ENCODE results near the gene ATP1A3.
"Not testable (repeated sequence)": the region's sequence is repeated elsewhere in the genome, so short reads cannot be mapped to it uniquely, and the experiment has no call there.

The ATP1A3 gene

DNA sequence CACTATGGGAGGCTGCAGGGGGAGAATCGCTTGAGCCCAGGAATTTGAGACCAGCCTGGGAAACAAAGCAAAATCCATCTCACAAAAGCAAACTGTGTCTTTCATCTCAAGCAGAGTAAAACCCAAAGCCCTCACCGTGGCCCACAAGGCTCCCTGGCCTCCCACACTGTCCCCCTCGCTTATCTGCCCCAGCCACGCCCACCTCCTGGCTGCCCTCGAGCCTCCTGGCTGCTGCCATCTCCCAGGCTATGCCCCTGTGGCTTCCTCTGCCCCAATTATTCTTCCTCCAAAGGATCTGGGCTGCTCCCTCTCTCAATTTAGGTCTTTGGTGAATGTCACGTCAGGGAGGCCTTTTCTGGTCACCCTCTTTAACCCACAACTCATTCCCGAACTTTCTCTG, 38.5 kb downstream of the ATP1A3 start:
- no peak for DNase-seq

- DNase-seq, result peak in 48 of 56 donors; percentile 9 to 86 (median 52)
These were observed 42.3 kb downstream of the ATP1A3 start for GRCh38 chr19:41951686-41952172.

DNA sequence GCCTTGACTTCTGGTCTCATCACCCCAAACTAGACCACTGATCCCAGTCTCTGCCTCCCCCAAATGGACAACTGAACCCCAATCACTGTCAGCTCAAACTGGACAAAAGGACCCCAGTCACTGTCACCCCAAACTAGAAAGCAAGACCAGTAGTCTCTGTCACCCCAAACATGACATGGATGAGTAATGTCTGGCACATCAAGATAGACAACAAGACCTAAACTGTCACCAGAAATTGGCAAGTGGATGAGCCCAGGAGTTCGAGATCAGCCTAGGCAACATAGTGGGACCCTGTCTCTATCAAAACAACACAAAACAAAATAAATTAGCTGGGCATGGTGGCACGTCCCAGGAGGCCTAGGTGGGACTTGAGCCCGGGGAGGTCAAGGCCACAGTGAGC, 46.9 kb downstream of the ATP1A3 start:
- no peak for DNase-seq

DNA sequence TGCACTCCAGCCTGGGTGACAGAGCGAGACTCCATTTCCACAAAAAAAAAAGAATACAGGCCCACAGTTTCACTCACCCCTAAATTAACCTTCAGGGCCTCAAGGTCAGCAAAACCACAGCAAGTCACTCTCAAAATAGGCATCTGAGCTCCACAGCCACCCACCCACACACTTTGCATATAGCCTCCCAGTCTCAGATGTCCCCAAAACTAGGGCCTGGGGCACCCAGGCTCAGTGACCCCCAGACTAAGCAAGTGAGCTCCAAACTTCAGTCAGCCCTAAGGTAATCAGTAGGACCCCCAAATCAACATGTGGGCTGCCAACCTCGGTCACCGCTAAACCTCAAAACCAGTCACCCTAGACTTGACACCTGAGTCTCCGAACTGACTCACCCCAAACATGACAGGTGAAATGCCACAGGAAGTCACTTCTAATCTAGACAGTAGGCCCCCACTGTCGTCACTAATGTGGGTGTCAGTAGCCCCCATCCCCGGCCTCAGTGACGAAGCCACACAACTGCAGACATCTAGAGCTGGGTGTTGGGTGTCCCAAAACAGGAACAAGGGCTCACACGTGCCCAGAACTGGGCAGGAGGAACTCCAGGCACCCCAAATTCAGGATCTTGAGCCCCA, 48.8 kb downstream of the ATP1A3 start:
- DNase-seq, result no peak

DNA sequence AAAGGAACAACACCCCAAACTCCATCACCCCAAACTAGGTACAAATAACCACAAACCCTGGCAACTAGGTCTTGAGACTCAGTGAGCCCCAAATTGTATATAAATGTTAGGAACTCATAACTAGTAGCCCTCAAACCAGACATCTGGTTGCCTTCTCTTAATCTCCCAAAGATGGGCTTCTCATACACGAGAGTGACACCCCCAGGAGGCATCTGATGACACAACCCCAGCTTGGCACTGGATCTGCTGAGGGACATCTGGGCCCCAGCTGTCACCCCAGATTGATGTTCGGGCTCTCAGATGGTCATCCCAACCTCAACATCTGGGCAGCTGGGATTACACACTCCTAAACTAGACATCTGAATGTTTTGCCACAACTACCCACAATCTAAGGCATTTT, 49.7 kb downstream of the ATP1A3 start:
- DNase-seq, result no peak

GRCh38 chr19:41941410-41942202, 52.4 kb downstream of the ATP1A3 start:
- DNase-seq, result no peak

- no peak for DNase-seq
These were observed 53.2 kb downstream of the ATP1A3 start for GRCh38 chr19:41940731-41941409.

- peak in 1 of 56 donors; percentile 55 for DNase-seq
These were observed 53.9 kb downstream of the ATP1A3 start for GRCh38 chr19:41939861-41940730.

DNA sequence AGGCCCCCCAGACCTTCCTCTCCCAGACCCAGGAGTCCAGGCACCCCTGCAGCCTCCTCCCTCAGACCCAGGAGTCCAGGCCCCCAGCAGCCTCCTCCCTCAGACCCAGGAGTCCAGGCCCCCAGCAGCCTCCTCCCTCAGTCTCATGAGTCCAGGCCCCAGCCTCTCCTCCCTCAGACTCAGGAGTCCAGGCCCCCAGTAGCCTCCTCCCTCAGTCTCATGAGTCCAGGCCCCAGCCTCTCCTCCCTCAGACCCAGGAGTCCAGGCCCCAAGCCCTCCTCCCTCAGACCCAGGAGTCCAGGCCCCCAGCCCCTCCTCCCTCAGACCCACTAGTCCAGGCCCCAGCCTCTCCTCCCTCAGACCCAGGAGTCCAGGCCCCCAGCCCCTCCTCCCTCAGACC, 54.8 kb downstream of the ATP1A3 start:
- DNase-seq, result not testable (repeated sequence)

- no peak for DNase-seq
These were observed 56.2 kb downstream of the ATP1A3 start for GRCh38 chr19:41937525-41938468.

DNA sequence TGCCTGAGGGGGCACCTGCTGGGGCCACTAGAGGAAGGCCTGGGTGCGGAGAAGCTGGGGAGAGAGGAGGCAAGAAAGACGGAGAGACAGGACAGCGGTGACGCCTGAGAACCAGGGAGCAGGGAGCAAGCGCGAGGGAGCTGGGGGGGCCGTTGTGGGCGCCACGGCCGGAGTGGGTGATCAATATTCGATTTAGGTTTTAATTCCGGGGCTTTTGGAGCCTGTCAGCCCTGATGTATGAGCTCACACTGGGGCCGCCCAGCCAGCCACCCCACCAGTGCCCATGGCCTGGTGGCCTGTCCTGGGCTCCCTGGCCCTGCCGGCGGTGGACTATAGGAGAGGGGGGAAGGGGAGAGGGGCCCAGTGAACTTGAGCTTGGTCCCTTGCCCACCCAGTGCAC, 57.1 kb downstream of the ATP1A3 start:
- no peak for DNase-seq

DNA sequence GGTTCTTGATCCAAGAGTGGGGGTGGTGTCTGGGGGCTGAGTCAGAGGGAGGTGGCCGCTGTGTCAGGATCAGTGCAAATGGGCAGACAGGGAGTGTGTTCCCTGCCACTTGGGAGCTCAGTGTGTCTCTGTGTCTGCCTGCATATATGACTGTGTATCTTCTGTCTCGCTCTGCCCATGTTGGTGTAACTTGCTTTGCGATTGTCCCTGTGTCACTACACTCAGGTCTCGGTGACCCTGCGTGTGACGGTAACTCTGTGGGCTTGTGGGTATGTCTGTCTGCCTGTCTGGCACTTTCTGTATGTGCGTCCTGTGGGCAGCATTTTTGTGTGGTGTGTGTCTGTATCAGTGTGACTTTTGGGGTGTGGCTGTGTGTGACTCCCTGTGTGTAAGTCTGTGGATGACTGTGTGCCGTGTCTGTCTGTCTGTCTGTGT, 57.6 kb downstream of the ATP1A3 start:
- DNase-seq, result no peak

- DNase-seq, result no peak
These were observed 58.1 kb downstream of the ATP1A3 start for GRCh38 chr19:41935760-41936415.

DNA sequence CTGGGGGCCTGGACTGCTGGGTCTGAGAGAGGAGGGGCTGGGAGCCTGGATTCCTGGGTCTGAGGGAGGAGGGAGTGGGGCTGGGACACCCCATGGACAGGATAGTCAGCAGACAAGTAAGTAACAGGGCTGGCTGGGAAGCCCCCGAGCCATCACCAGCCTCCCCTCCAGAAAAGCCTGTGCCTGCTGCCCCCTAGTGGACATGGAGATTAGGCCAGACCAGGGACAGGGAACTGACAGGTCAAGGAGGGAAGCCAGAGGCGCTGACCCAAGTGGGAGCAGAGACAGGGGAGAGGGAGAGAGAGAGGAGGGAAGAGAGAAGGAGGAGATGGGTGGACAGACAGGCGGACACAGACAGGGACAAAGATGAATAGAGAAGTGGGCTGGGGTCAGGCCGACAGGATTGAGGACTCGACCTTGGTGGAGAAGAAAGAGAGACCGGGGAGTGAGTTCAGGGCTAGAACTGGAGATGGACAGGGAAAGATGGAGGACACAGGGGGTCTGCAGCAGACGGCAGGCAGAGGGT, 59.1 kb downstream of the ATP1A3 start:
- DNase-seq, result peak in 46 of 56 donors; percentile 1 to 71 (median 17)

DNA sequence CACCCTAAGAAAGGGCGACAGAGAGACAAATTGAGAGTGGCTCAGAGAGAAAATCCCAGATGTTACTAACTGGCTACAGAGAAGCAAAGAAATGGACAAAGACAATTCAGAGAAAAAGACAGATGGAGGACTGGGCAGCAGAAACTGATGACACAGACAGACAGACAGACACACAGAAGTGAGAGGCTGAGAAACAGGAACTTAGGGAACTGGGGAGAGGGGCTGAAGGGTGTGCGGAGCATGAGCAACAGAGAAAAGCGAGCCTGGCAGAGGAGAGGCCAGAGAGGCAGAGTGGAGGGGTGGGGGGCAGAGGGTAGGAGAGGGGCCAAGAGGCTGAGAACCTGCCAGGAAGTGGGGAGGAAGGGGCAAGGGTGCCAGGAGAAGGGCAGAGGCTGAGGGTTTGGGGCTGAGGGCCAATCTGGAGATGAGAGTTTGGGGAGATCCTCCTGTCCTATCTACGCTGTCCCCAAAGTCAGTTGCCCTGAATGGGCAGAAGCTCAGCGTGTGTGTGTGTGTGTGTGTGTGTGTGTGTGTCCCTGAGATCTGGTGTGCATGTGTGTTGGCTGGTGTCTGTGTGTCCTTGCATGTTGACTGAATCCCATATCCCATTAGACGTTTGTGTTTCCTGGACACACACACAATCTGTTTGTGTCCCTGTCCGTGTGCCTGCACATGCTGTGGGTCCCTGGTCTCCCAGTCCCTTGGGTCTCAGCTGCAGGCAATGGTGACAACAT, 60.2 kb downstream of the ATP1A3 start:
- DNase-seq, result no peak

DNA sequence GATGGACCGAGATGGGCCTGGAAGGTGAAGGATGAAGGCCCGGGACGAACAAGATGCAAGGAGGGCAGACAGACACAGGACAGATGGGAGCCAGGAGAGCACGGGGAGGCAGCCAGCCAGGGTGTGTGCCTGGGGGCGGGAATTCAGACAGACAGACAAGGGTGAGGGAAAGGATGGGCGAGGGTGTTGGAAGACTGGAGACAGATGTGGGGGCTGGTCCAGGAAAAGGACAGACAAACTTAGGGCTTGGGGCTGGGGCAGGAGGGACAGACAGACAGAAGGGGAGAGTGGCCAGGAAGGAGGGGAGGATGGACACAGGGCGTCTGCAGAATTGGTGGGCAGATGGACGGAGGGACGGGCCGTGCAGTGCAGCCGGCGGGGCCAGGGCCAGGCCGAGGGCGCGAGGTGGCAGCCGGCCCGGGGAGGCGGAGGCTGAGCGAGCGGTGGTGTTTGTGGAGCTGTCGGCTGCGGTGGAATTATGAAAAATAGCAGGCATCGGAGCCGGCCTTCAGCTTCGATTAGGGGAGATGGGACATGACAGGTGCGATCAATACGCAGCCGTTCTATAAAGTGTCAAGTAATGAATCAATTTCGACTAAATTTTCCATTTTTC, 61.2 kb downstream of the ATP1A3 start:
- peak in 1 of 56 donors; percentile 5 for DNase-seq

DNA sequence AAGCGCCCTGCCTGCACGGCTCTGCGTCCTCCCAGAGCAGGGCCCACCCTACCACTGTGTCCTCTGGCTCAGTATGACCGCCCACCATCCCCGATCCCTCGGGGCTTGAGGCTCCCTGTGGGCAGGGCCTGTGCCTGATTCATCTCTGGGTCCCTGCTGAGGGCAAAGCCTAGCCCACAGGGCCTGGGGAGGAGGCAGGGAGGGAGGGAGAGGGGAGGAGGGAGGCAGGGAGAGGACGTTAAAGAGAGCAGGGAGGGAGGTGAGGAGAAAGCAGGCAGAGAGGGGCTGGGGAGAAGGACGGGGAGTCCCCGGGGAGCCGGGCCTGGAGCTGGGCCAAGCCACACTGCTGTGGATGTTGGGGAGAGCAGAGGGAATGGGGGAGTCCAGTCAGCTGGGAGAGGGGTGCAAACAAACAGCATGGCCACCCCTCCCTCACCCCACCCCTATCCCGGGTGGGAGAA, 61.7 kb downstream of the ATP1A3 start:
- DNase-seq, result no peak
